GM18951 (cell line): ENCODE results near the gene MALL.
"Not testable (repeated sequence)": the region's sequence is repeated elsewhere in the genome, so short reads cannot be mapped to it uniquely, and the experiment has no call there.

Experiments
- POLR2A ChIP-seq: IDR thresholded peaks from 4 replicates; pipeline ENCODE4 v1.6.1; 2011; ENCODE audit warnings: mild to moderate bottlenecking; ENCODE audit not compliant: insufficient read length, insufficient read depth; ENCODE audit errors: extremely low read depth
- in situ Hi-C: fragments of 300-500 bp; cut with MboI; formaldehyde crosslinking; loops from one replicate; pipeline ENCODE4 v1.12.0; 2022; ENCODE audit warnings: low sequenced_read_pairs, mixed read lengths, inconsistent platforms; ENCODE audit not compliant: unreplicated experiment

MALL gene

DNA sequence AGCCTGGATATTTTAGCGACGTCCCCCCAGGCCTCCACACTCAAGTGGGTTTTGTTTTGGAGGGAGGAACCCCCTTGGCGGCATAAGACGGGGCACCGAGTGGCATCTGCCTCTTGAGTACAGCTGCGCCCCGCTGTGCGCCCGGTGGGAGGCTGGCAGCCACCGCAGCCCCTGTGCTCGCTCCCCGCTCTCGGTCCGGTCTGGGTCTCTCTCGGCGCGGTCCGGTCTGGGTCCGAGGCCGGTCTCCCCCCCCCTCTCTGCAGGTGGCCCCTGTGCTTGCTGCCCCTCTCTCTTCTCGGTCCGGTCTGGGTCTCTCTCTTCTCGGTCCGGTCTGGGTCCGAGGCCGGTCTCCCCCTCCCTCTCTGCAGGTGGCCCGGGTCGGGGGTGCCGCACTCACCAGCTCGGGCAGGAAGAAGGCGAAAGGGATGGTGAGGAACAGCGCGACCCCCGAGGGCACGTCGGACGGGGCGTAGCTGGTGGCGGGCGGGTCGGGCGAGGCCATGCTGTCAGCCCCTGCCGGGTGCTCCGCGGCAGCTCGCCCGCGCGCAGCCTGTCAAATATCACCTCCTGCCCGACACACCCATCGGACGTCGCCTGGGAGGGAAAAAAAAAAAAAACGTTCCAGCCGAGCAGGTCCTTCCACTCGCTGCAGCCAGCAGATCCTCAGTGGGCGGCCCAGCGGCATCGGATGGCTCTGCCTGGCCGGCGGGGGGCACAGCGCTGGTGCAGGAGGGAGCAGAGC, at the start of gene MALL:
Gene MALL, minus strand, starts transcription at position 532 of the 742 bp plus-strand sequence. Its CDS starts 30 bp downstream, at position 502.
- TF ChIP-seq POLR2A = no peak
- in situ Hi-C loops = no loop called here

DNA sequence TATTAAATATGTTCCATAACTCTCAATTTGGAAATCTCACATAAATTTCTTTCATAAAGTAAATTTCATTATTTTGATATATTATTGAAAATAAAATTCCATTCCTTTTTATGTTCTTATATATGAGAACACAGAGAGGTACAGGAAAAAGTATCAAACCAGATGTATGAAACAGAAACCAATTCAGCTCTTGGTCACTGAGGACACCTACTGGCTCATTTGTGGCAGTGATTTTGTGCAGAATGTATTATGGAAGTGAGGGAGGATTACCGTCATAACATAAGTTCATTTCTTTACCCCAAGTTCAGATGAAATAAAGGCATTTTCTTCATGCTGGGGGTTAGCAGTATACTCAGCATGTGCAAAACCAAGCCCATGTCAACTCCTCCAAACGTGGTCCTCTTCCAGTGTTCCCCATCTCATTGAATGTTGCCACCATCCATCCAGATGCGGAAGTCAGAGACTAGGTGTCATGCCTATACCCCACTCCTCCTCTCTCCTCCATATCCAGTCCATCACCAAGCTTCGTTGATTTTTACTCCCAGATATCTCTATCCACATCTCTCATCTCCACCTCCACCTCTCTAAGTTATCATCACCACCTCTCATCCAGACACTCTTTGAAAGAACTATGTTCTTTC, 41.7 kb upstream of the MALL start:
- in situ Hi-C loops = no loop called here
- TF ChIP-seq POLR2A = no peak

DNA sequence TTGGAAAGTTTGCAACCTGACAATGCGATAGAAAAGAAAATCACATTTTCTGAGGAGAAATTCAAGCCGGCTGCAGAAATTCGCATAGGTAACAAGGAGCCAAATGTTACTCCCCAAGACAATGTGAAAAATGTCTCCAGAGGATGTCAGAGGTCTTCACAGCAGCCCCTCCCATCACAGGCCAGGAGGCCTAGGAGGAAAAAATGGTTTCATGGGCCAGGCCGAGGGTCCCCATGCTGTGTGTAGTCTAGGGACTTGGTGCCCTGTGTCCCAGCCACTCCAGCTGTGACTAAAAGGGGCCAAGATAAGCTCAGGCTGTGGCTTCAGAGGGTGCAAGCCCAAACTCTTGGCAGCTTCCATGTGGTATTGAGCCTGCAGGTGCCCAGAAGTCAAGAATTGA, 39.2 kb upstream of the MALL start:
- in situ Hi-C loops = not testable (repeated sequence)

DNA sequence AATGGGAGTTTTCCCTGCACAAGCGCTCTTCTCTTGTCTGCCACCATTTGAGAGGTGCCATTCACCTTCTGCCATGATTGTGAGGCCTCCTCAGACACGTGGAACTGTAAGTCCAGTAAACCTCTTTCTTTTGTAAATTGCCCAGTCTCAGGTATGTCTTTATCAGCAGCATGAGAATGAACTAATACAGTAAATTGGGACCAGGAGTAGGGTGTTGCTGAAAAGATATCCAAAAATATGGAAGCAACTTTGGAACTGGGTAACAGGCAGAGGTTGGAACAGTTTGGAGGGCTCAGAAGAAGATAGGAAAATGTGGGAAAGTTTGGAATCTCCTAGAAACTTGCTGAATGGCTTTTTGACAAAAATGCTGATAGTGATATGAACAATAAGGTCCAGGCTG, 38.6 kb upstream of the MALL start:
- in situ Hi-C loops = not testable (repeated sequence)

DNA sequence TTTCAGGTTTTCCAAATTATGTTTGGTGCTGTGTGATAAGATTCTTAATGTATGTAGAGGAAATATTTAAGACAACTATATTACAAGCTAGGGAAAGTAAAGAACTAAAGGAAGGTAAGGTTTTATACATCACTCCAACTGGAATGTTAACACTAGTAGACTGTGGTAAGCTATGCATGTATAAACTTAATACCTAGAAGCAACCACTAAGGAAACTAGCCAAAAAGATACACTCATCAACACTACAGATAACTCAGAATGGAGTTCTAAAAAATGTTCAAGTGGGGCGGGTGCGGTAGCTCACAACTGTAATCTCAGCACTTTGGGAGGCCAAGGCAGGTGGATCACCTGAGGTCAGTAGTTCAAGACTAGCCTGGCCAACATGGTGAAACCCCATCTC, 37.8 kb upstream of the MALL start:
- in situ Hi-C loops = no loop called here
- no peak for TF ChIP-seq POLR2A

DNA sequence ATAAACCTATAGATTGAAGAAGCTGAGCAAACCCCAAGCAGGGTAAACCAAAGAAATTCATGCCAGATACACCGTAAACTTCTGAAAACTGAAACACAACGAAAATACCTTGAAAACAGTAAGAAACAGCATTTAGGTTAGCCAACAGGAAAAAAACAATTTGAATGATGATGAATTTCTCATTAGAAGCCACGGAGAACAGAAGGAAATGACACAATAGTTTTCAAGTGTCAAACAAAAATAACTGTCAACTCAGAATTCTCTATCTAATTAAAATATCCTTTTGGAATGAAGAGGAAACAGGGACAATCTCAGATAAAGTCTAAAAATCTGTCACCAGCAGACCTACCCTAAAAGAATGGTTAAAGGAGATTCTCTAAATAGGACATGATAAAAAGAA, 37.3 kb upstream of the MALL start:
- no peak for TF ChIP-seq POLR2A
- in situ Hi-C loops = no loop called here

DNA sequence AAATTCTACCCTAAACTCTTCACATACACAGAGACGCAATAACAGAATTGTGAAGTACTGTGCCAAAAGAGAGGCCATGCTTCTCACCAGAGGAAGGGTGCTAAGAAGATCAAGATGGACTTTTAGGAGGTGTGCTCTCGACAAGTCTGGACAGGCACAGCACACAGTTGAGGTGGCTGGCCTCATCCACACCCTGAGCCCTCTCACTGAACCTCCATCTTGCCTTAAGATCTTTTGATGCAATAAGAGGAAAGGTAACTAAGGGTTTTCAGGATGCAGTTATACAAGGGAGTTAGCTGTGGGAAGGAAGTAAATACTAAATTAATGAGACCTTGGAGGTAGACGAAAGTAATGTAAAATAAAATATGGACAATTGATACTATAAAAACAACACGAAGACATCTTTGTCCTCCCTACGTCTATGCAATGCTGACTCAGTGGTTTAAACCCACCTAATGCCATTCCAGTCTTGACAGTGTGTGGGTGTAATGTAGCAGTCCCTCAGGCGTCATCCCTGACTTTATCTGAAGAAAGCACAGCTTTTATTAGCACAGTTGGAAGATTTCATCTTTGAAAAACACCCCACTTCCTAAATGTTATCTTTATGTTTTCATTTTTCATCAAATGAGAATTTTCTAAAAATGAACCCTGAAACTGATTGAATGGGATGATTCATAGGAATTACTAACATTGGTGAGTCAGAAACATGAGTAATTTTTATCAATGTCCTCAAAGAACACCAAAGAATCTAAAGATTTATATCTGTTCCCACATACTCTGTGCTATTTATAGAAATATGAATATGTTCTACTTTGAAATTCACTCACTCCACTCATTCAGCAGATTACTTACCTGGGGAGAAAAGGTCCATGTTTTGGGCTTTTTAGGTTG, 34.0 kb upstream of the MALL start:
- in situ Hi-C loops = no loop called here
- no peak for TF ChIP-seq POLR2A

DNA sequence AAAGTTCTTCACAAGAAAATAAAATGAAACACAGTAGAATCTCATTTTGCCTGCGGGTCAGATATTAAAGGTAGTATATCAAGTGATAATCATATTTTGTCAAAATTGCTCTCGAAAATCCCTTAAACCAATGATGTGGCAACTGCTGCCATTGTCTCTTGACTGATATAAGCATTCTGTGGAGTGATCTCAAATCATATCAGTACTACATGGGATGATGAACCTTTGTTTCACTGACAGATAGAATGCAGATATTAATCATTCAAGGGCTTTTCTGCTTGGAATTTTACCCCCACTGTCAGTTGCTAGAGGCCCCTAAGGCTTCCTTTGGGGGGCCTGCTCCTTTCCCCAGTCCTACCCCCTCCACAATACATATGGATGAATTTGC, 31.3 kb upstream of the MALL start:
- in situ Hi-C loops = no loop called here
- no peak for TF ChIP-seq POLR2A

DNA sequence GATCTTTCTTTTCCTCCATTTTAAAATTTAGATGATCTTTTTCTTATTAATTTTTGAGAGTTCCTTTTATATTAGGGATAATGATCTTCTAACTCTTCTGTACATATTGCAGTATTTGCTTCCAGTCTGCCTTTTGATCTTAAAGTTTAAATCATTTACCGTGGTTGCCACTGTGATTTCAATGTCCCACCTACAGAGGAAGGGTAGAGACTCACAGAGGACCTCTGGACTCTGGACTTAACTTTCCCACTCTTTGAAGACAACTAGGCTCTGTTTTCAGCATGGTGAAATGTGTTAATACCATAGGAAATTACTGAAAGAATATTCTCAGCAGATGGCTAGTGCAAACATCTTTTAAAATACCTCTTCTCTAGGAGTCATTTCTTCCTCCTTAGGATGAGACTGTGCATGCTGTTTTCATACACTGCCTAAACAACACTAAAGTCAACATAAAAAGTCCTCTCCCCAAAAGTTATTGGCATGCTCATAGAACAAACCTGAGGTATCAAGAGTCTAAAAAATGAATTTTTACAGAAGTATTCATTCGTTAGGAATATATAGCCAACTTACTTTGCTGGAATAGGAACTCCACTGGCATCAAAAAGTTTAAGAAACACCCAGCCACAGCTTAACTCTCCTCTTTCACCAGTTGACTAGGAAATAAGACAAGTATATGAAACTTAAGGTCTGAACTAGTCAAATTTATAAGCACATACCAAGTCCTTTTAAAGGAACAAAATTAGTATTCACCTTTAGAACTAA, 30.7 kb upstream of the MALL start:
- no peak for TF ChIP-seq POLR2A
- in situ Hi-C loops = no loop called here

DNA sequence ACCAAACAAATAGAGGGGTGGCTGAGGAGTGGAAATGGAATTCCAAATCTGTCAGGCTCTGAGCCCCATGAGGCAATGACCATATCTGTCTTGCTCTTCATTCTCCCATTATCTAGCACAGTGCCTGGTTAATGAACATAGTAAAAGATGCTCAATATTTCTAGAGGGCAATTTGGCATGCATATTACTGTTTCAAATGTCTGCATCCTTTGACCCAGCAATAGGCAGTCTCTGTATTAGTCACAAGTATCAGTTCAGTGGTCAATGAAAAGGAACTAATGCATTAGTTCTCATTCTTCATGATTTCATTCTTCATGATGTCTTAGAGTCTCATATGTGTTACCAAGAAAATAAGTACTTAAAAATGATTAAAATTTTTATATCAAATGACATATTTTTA, 28.4 kb upstream of the MALL start:
- no peak for TF ChIP-seq POLR2A
- in situ Hi-C loops = no loop called here

DNA sequence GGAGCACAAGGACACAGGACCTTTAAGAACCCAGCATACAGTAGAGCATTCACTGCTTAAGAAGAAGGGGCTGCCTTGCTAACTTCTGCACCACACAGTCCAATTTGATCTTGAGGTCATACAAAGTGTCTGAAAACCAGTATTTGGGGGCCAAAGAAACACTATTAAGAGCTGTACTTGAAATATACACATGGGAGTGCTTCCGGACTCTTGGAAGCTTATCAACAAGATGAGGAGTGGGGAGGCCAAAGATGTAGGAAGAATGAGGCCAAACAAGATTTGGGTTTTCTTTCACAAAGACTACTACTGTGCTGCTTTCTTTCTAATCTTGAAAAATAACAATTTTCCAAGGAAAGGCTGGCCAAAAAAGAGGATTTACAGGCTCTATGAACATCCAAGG, 24.8 kb upstream of the MALL start:
- in situ Hi-C loops = no loop called here
- no peak for TF ChIP-seq POLR2A

DNA sequence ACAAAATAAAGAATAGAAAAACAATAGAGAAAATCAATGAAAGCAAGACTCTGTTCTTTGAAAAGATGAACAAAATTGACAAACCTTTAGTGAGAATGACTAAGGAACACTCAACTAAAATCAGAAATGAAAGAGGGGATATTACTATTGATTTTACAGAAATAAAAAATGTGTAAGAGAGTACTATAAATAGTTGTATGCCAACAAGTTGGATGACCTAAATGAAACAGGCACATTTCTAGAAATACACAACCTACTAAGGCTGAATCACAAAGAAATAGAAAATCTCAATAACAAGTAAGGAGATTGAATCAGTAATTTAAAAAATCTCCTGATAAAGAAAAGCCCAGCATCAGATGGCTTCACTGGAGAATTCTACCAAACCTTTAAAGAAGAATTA, 18.4 kb upstream of the MALL start:
- in situ Hi-C loops = no loop called here
- TF ChIP-seq POLR2A = no peak

DNA sequence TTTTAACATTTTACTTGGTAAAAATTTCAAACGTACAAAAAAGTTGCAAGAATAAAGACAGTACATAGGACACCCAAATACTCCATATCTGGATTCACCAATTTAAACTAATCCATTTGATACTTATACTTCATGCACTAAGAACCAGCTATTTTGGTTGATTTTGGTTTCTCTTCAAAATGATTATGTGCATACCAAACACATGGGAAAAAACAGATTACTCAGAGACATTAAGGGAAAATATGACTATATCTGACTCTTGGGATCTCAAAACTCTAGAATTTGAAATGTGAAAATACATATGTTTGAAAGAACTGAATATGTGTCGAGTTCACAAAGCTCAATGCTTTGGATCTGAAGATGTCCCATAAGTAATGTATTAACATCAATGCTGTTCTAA, 15.5 kb upstream of the MALL start:
- in situ Hi-C loops = no loop called here
- TF ChIP-seq POLR2A = no peak
